ENCODE data around the gene POLR3H. TPM values are rescaled to one million over a fixed set of nuclear protein-coding genes. Genes with fewer than 3 reads are reported as not detected.

POLR3H gene
- total RNA-seq, 1 experiment from 2014 or later, result 92.1 TPM

DNA sequence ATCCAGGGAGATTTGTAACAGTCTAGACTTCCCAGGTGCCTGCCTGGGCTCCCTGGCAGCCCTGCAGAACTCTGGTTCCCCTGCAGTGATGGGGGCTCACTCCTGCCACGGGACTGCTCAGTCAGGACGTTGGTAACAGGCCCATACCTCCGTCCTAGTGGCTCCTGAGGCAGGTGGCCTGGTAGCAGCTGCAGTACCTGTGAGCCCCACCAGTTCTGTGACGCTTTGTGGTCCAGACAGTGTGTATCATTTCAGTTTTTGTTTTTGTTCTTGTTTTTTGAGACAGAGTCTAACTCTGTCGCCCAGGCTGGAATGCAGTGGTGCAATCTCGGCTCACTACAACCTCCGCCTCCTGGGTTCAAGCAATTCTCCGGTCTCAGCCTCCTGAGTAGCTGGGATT, 27.8 kb downstream of the POLR3H start:
- CTCF ChIA-PET, result interaction anchor here (0.6 to 2.4 kb wide), 2 partner anchors 113 to 594 kb away, joined by 3 to 17 read pairs; no protein-coding TSS in a partner anchor
- no TSS peak for BruUV-seq (replicated peaks)
- no peaks in the 10 kb centered on the region for H3K9me3 ChIP-seq (ENCODE audit: low read depth, low read length, poor library complexity, severe bottlenecking)
- peaks cover 61% of the 10 kb centered on the region for H3K36me3 ChIP-seq (ENCODE audit: insufficient read depth, low read length, poor library complexity, severe bottlenecking)
- H3K4me1 ChIP-seq (ENCODE audit: insufficient read depth, low read length, poor library complexity, severe bottlenecking), result peaks cover 21% of the 10 kb centered on the region
- no peak overlapping the region for H3K4me3 ChIP-seq (ENCODE audit: low read depth, low read length, poor library complexity, severe bottlenecking)
- peak overlapping the region; percentile 37 for H3K27ac ChIP-seq (ENCODE audit: low read depth, low read length, poor library complexity, severe bottlenecking)
- no peaks in the 10 kb centered on the region for H3K27me3 ChIP-seq (replicated peaks; ENCODE audit: insufficient read depth, low read depth, low read length, poor library complexity)
- TF ChIP-seq, protein P1, sequence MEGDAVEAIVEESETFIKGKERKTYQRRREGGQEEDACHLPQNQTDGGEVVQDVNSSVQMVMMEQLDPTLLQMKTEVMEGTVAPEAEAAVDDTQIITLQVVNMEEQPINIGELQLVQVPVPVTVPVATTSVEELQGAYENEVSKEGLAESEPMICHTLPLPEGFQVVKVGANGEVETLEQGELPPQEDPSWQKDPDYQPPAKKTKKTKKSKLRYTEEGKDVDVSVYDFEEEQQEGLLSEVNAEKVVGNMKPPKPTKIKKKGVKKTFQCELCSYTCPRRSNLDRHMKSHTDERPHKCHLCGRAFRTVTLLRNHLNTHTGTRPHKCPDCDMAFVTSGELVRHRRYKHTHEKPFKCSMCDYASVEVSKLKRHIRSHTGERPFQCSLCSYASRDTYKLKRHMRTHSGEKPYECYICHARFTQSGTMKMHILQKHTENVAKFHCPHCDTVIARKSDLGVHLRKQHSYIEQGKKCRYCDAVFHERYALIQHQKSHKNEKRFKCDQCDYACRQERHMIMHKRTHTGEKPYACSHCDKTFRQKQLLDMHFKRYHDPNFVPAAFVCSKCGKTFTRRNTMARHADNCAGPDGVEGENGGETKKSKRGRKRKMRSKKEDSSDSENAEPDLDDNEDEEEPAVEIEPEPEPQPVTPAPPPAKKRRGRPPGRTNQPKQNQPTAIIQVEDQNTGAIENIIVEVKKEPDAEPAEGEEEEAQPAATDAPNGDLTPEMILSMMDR (conservative IDR thresholded peaks at IDR 0.05; ENCODE audit: low read depth, low read length), result no peak
- TF ChIP-seq EZH2 (IDR thresholded peaks at IDR 0.05; ENCODE audit: borderline replicate concordance, low read depth, low read length, poor library complexity, severe bottlenecking), result no peak
- no peak for DNase-seq (ENCODE audit: low spot score)
- POLR2A ChIA-PET (ENCODE audit: low non-redundant PET), result no interaction called here
- intact Hi-C loops (cut with micrococcal nuclease; ENCODE audit: unreplicated experiment), result loop anchor here (2.0 to 10.0 kb wide), 2 partner anchors 72 to 592 kb away; no protein-coding TSS in a partner anchor

DNA sequence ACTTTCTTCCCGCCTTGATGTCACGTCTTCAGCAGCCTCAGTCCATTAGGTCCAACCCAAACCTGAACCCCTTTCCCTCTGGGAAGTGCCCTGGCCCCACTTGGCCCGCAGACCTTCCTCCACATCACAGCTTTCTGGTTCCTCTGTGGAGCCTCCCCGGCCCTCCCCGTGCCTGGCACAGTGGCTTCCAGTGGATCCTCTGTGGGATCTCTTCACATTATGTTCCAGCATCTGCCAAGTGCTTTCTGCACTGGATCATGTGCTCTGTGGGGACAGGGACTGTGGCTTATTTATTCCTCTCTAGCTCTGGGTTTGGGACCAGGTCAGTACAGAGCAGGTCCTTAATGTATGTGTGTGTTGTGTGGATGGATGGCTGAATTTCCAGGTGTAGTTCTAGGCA, 30.9 kb downstream of the POLR3H start:
- BruUV-seq (replicated peaks), result no TSS peak
- no peaks in the 10 kb centered on the region for H3K9me3 ChIP-seq (ENCODE audit: low read depth, low read length, poor library complexity, severe bottlenecking)
- no peaks in the 10 kb centered on the region for H3K27me3 ChIP-seq (replicated peaks; ENCODE audit: insufficient read depth, low read depth, low read length, poor library complexity)
- H3K27ac ChIP-seq (ENCODE audit: low read depth, low read length, poor library complexity, severe bottlenecking), result peak overlapping the region; percentile 79
- no peak overlapping the region for H3K4me3 ChIP-seq (ENCODE audit: low read depth, low read length, poor library complexity, severe bottlenecking)
- DNase-seq (ENCODE audit: low spot score), result no peak
- no peak for TF ChIP-seq EZH2 (IDR thresholded peaks at IDR 0.05; ENCODE audit: borderline replicate concordance, low read depth, low read length, poor library complexity, severe bottlenecking)
- TF ChIP-seq, protein P1 (conservative IDR thresholded peaks at IDR 0.05; ENCODE audit: low read depth, low read length), result no peak
- ChIA-PET CTCF (no interaction called here), POLR2A (ENCODE audit: low non-redundant PET) (no interaction called here)
- H3K36me3 ChIP-seq (ENCODE audit: insufficient read depth, low read length, poor library complexity, severe bottlenecking), result peaks cover 52% of the 10 kb centered on the region
- peaks cover 21% of the 10 kb centered on the region for H3K4me1 ChIP-seq (ENCODE audit: insufficient read depth, low read length, poor library complexity, severe bottlenecking)
- intact Hi-C loops (cut with micrococcal nuclease; ENCODE audit: unreplicated experiment), result loop anchor here (10.0 kb wide), 1 partner anchor 589 kb away; no protein-coding TSS in a partner anchor

DNA sequence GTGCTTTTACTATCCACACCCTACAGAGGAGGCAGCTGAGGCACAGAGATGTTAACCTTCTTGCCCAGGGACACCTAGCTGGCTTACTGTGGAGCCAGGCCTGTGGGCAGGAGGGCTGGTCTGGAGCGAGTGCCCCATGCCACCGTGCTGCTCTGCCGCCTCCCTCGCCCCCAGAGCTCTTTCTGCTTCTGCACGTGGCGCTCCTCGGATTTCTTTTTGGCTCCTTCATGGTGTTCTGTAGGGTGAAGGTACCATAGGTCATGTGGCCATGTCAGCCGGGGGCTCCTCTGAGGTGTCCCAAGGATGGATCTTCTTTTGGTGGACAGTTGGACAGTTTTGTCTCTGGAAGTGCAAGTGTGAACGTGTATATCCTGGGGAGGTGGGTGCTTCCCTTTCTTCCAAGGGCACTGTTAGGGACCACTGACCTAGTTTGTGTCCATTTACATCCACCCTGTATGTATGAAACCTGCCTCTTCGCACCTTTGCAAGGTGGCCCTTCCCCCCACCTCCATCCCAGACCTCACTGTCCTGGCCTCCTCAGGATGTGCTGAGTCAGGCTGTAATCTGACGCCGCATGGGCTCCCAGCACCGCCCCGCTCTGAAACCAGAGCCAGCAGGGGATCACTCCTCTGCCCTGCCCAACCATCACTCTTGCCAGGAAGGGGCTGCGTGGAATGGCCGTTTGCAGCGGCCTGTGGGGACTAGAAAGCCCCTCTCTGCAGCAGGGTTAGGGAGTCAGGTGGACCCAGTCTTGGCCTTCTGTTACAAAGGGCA, 31.7 kb downstream of the POLR3H start:
- ChIA-PET CTCF (no interaction called here), POLR2A (ENCODE audit: low non-redundant PET) (no interaction called here)
- H3K4me3 ChIP-seq (ENCODE audit: low read depth, low read length, poor library complexity, severe bottlenecking), result no peak overlapping the region
- peaks cover 21% of the 10 kb centered on the region for H3K4me1 ChIP-seq (ENCODE audit: insufficient read depth, low read length, poor library complexity, severe bottlenecking)
- intact Hi-C loops (cut with micrococcal nuclease; ENCODE audit: unreplicated experiment), result loop anchor here (10.0 kb wide), 1 partner anchor 588 kb away; no protein-coding TSS in a partner anchor
- no peak for TF ChIP-seq EZH2 (IDR thresholded peaks at IDR 0.05; ENCODE audit: borderline replicate concordance, low read depth, low read length, poor library complexity, severe bottlenecking)
- TF ChIP-seq, protein P1 (conservative IDR thresholded peaks at IDR 0.05; ENCODE audit: low read depth, low read length), result no peak
- peak overlapping the region; percentile 79 for H3K27ac ChIP-seq (ENCODE audit: low read depth, low read length, poor library complexity, severe bottlenecking)
- no TSS peak for BruUV-seq (replicated peaks)
- H3K27me3 ChIP-seq (replicated peaks; ENCODE audit: insufficient read depth, low read depth, low read length, poor library complexity), result no peaks in the 10 kb centered on the region
- peaks cover 52% of the 10 kb centered on the region for H3K36me3 ChIP-seq (ENCODE audit: insufficient read depth, low read length, poor library complexity, severe bottlenecking)
- DNase-seq (ENCODE audit: low spot score), result peak; percentile 84
- no peaks in the 10 kb centered on the region for H3K9me3 ChIP-seq (ENCODE audit: low read depth, low read length, poor library complexity, severe bottlenecking)

All from A673 (cell line).